Ascending aorta (tissue), 2 donors: ENCODE measurements around the gene DUSP21. TPM values are rescaled to one million over a fixed set of nuclear protein-coding genes. Genes with fewer than 3 reads are reported as not detected.
"Not testable (repeated sequence)": the region's sequence is repeated elsewhere in the genome, so short reads cannot be mapped to it uniquely, and the experiment has no call there.

Experiments
- DNase-seq, 2 donors: peaks; one replicate each; pipeline ENCODE4 v3.0.0-alpha.2; 2019; ENCODE audit warnings: low spot score in 2 of 2
- H3K27ac ChIP-seq, 2 donors: fragments of 200-600 bp; sonication (generic); one replicate each; pipeline ENCODE4 v1.5.1; 2016 to 2017; ENCODE audit warnings: mild to moderate bottlenecking in 1 of 2
- H3K27me3 ChIP-seq: fragments of 200-600 bp; sonication (generic); one replicate; pipeline ENCODE4 v1.5.1; 2017
- H3K36me3 ChIP-seq, 2 donors: fragments of 200-600 bp; sonication (generic); one replicate each; pipeline ENCODE4 v1.5.1; 2016
- H3K4me1 ChIP-seq, 2 donors: fragments of 200-600 bp; sonication (generic); one replicate each; pipeline ENCODE4 v1.5.1; 2016 to 2017; ENCODE audit warnings: mild to moderate bottlenecking in 1 of 2
- H3K4me3 ChIP-seq, 2 donors: fragments of 200-600 bp; sonication (generic); one replicate each; pipeline ENCODE4 v1.5.1; 2016 to 2017; ENCODE audit warnings: mild to moderate bottlenecking in 1 of 2
- H3K9me3 ChIP-seq, 2 donors: fragments of 200-600 bp; sonication (generic); one replicate each; pipeline ENCODE4 v1.5.1; 2016
- CTCF ChIP-seq, 3 experiments: fragments of 200-600 bp in 2 of 3; fragments of 450-650 bp in 1 of 3; sonication (generic) in 2 of 3; IDR thresholded peaks; one replicate each; pipeline ENCODE4 v1.5.1; 2016 to 2019; ENCODE audit warnings: antibody characterized with exemption in 3 of 3, mild to moderate bottlenecking in 1 of 3, moderate library complexity in 1 of 3
- intact Hi-C: fragments of 100-400 bp; cut with DNase I; formaldehyde crosslinking; loops from one replicate; pipeline ENCODE4 v1.15.1; 2023
- total RNA-seq: library from RNA; depleted of rRNA; stranded (reverse); fragments of >200 nt; gene quantifications from one replicate; pipeline ENCODE4 v1.1.0, GENCODE V29; 2016

The DUSP21 gene
- total RNA-seq, 1 donor from 2014 or later: not detected

GRCh38 chrX:44878780-44879179, 35.0 kb downstream of the DUSP21 start:
- intact Hi-C loops: loop anchor here (10.0 kb wide), 2 partner anchors 636 to 1666 kb away; partner anchors contain the start of gene ZNF674

GRCh38 chrX:44881549-44881948, 37.7 kb downstream of the DUSP21 start:
- intact Hi-C loops: no loop called here
- no peaks in the 10 kb centered on the region for H3K36me3 ChIP-seq
- TF ChIP-seq CTCF (IDR thresholded peaks at IDR 0.05): no peak
- H3K27ac ChIP-seq: no peak overlapping the region
- H3K27me3 ChIP-seq: no peaks in the 10 kb centered on the region
- H3K9me3 ChIP-seq: no peaks in the 10 kb centered on the region
- H3K4me1 ChIP-seq: peaks cover 0 to 14% of the 10 kb centered on the region in 2 donors
- no peak for DNase-seq
- H3K4me3 ChIP-seq: no peak overlapping the region

More at GRCh38 chrX:44878780-44879179, 35.0 kb downstream of the DUSP21 start:
- DNase-seq: no peak
- no peak overlapping the region for H3K27ac ChIP-seq
- H3K36me3 ChIP-seq: no peaks in the 10 kb centered on the region
- H3K4me3 ChIP-seq: no peak overlapping the region
- H3K27me3 ChIP-seq: no peaks in the 10 kb centered on the region
- peaks cover 0 to 29% of the 10 kb centered on the region in 2 donors for H3K4me1 ChIP-seq
- no peaks in the 10 kb centered on the region for H3K9me3 ChIP-seq
- TF ChIP-seq CTCF (IDR thresholded peaks at IDR 0.05): no peak

GRCh38 chrX:44882635-44883034, 38.8 kb downstream of the DUSP21 start:
- Histone ChIP-seq H3K27ac (no peak overlapping the region), H3K4me3 (no peak overlapping the region), H3K9me3 (no peaks in the 10 kb centered on the region), H3K27me3 (no peaks in the 10 kb centered on the region), H3K4me1 (peaks cover 0 to 7% of the 10 kb centered on the region in 2 donors), H3K36me3 (no peaks in the 10 kb centered on the region)
- intact Hi-C loops: no loop called here
- no peak for TF ChIP-seq CTCF (IDR thresholded peaks at IDR 0.05)
- no peak for DNase-seq

- no peak overlapping the region for H3K4me3 ChIP-seq
- no peaks in the 10 kb centered on the region for H3K9me3 ChIP-seq
- intact Hi-C loops: no loop called here
- DNase-seq: no peak
- no peaks in the 10 kb centered on the region for H3K36me3 ChIP-seq
- no peak overlapping the region for H3K27ac ChIP-seq
- H3K27me3 ChIP-seq: no peaks in the 10 kb centered on the region
- no peaks in the 10 kb centered on the region for H3K4me1 ChIP-seq
- no peak for TF ChIP-seq CTCF (IDR thresholded peaks at IDR 0.05)
Measured at GRCh38 chrX:44884944-44885343, 41.1 kb downstream of the DUSP21 start.

GRCh38 chrX:44889824-44890223, 46.0 kb downstream of the DUSP21 start:
- H3K4me1 ChIP-seq: no peaks in the 10 kb centered on the region
- H3K27ac ChIP-seq: no peak overlapping the region
- intact Hi-C loops: no loop called here
- no peak for DNase-seq
- H3K9me3 ChIP-seq: no peaks in the 10 kb centered on the region
- TF ChIP-seq CTCF (IDR thresholded peaks at IDR 0.05): no peak
- no peak overlapping the region for H3K4me3 ChIP-seq
- no peaks in the 10 kb centered on the region for H3K27me3 ChIP-seq
- no peaks in the 10 kb centered on the region for H3K36me3 ChIP-seq

GRCh38 chrX:44890247-44890646, 46.4 kb downstream of the DUSP21 start:
- TF ChIP-seq CTCF (IDR thresholded peaks at IDR 0.05): no peak
- intact Hi-C loops: no loop called here
- DNase-seq: no peak
- no peak overlapping the region for H3K4me3 ChIP-seq
- H3K9me3 ChIP-seq: no peaks in the 10 kb centered on the region
- no peaks in the 10 kb centered on the region for H3K4me1 ChIP-seq
- no peak overlapping the region for H3K27ac ChIP-seq
- no peaks in the 10 kb centered on the region for H3K36me3 ChIP-seq
- H3K27me3 ChIP-seq: no peaks in the 10 kb centered on the region

GRCh38 chrX:44890687-44891086, 46.9 kb downstream of the DUSP21 start:
- H3K4me3 ChIP-seq, H3K9me3 ChIP-seq, DNase-seq, intact Hi-C loops, H3K4me1 ChIP-seq, H3K36me3 ChIP-seq, H3K27ac ChIP-seq, H3K27me3 ChIP-seq: not testable (repeated sequence)
